ENCODE data around the gene ZXDC.
A peak's percentile ranks its signal among the peaks of the same experiment; 100 is the strongest.

The ZXDC gene, protein sequence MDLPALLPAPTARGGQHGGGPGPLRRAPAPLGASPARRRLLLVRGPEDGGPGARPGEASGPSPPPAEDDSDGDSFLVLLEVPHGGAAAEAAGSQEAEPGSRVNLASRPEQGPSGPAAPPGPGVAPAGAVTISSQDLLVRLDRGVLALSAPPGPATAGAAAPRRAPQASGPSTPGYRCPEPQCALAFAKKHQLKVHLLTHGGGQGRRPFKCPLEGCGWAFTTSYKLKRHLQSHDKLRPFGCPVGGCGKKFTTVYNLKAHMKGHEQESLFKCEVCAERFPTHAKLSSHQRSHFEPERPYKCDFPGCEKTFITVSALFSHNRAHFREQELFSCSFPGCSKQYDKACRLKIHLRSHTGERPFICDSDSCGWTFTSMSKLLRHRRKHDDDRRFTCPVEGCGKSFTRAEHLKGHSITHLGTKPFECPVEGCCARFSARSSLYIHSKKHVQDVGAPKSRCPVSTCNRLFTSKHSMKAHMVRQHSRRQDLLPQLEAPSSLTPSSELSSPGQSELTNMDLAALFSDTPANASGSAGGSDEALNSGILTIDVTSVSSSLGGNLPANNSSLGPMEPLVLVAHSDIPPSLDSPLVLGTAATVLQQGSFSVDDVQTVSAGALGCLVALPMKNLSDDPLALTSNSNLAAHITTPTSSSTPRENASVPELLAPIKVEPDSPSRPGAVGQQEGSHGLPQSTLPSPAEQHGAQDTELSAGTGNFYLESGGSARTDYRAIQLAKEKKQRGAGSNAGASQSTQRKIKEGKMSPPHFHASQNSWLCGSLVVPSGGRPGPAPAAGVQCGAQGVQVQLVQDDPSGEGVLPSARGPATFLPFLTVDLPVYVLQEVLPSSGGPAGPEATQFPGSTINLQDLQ

DNA sequence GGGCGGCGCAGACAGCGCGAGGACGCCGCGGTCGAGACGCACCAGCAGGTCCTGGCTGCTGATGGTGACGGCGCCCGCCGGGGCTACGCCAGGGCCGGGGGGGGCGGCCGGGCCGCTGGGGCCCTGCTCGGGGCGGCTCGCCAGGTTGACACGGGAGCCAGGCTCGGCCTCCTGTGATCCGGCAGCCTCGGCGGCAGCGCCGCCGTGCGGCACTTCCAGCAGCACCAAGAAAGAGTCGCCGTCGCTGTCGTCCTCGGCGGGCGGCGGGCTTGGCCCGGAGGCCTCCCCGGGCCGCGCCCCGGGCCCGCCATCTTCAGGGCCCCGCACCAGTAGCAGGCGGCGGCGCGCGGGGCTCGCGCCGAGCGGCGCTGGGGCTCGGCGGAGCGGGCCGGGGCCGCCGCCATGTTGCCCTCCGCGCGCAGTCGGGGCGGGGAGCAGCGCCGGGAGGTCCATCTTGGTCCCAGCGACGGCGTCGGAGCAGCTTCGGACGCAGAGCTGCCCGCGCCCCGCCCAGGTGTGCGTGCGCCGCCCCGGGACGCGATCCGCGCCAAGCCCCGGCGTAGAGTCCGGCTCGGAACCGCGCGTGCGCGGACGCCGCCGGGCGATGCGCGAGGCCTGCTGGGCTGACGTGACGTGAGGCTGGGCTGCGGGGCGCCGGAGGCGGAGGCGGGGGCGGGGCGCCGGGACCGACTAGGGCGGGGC is at the start of gene ZXDC:
Gene ZXDC (minus strand): TSS at position 479 of the 702 bp plus-strand sequence. CDS start 26 bp downstream, at position 453.
- DNase-seq, result peak; percentile 93

DNA sequence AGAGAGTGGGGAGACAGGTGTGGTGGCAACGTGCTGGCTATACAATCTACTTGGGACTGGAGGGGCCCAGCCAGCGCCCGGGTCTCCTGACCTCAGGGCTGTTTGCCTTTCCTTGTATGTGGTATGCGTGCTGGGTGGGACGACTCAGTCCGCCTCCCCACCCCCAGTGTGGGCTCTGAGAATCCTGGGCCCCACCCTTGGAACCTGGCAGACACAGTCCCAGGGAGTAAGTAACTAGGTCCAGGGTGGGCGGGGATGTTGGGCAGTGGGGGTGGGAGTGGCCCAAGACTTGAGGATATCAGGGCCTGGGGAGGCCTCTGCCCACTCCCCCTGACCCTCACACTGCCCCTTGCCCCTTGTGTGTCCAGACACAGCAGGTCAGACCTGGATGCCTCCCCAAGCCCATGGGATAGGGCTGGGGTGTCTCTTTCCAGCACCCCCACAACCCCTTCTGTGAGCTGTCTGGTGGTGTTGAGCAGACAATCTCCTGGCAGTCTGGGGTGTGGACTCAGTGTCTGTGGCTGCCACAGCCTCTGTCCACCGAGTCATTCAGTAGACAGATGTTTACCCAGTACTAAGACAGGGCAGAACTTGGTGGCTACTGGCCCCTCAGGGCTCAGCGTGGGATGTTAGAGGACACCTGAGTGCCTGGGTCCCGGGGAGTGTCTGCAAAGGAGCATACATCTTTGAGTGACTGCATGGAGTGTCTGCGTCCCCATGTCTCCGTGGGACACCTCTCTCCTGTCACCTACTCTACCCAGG is 49.6 kb upstream of the ZXDC start:
- DNase-seq, result no peak

DNA sequence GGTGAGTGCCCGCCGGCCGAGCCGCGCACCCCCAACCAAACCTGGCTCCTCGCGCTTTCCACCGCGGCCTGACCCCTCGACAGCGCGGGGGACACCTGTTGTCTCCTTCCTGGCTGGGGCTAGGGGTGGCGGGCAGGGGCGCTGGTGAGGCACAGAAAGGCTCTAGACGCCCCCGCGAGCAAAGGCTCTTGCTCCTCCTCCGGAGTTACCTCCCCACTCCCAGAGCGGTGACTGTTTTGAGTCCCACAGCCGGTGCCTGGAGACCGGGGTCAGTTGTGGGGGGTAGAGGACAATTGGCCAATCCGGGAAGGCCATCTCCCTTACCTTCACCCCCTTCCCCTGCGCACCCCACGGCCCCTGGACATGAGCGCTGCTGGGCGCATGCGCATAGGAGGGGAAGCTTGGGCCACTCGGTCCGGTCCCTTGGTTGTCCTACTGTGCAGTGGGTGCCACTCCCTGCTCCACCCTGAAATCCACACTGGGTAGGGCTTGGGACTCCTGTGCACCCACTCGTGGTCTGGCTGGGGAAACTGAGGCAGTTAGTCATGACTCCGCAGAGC is 48.8 kb upstream of the ZXDC start:
- DNase-seq, result no peak

DNA sequence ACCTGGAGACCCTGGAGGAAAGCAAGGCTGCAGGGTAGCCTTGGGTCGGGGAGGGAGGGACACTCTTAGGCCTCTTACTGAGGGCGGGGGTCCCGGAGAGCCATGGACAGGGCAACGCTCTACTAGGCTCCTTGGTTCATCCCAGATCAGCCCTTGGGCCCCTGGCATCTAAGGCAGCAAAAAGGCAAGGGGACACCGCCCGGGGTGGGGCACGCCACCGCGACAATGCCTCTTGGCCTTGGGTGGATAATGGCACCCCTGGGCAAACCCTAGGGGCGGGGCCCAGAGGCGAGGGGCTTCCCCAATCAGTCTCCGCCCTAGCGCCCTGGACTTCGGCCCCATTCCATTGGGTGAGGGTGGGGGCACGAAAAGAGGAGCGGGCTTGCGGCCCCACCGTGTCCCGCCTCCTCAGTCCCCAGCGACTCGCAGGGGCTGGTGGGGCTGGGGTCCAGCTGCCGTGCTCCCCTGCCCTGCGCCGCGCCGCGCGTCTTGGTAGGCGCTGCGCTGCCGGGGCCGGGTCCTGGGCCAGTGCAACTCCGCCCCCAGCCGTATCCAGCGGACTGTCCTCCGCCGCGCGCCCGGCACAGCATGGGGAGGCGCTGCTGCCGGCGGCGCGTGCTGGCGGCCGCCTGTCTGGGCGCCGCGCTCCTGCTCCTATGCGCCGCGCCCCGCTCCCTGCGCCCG is 48.2 kb upstream of the ZXDC start, which contains the start of gene CHST13:
Gene CHST13 (plus strand): TSS at position 411 of the 684 bp plus-strand sequence. CDS start 178 bp downstream, at position 589.
- no peak for DNase-seq

DNA sequence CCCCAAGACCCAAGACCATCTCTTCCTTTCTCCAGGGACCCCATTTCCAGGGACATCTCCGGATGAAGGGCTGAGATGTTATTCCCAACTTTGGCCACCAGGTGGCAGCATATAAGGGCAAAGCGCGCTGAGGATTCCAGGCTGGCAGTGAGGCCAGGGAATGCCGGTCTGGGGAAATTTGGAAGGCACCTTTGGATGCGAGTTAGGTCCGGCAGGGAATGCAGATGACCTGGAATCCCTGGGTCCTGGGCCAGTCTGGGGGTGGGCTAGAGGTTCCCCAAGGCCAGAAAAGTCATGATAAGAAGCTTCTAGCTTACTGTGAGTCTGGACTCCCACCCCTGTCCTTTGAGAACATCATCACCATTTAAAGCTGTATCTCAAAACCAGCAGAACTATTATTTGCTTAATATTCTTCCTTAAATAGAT is 46.7 kb upstream of the ZXDC start:
- DNase-seq, result peak; percentile 47

DNA sequence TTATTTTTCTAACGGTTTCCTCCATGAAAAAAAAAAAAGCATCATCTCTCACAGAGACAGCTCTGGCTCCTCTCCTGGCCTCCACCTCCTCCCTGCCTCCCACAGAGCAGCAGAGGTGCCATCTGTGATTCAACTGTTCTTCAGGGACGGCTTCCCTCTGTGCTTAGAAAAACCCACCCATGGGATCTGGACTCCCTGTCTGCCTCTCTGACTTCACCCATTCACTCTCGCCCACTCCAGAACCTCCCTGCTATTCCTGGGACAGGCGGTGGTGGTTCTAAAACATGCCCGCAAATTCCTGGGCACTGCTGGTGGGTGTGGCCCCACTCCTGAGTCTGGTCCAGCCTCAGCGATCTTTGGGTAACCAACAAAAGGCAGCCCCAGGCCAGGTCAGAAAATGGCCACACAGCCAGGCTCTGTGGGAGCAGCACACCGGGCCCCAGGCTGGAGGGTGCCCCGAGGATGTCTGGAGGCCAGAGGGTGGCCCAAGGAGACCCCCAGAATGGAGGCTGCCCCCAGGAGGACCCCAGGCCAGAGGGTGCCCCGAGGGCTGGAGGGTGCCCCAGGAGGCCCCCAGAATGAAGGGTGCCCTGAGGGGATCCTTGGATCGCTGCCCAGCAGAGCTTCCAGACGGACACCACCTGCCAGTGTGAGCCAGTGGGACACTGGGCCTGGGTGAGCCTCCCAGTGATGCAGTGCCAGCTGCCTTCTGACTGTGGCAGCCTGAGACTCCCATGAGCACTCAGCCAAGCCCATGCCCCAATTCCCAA is 45.6 kb upstream of the ZXDC start:
- DNase-seq, result no peak

DNA sequence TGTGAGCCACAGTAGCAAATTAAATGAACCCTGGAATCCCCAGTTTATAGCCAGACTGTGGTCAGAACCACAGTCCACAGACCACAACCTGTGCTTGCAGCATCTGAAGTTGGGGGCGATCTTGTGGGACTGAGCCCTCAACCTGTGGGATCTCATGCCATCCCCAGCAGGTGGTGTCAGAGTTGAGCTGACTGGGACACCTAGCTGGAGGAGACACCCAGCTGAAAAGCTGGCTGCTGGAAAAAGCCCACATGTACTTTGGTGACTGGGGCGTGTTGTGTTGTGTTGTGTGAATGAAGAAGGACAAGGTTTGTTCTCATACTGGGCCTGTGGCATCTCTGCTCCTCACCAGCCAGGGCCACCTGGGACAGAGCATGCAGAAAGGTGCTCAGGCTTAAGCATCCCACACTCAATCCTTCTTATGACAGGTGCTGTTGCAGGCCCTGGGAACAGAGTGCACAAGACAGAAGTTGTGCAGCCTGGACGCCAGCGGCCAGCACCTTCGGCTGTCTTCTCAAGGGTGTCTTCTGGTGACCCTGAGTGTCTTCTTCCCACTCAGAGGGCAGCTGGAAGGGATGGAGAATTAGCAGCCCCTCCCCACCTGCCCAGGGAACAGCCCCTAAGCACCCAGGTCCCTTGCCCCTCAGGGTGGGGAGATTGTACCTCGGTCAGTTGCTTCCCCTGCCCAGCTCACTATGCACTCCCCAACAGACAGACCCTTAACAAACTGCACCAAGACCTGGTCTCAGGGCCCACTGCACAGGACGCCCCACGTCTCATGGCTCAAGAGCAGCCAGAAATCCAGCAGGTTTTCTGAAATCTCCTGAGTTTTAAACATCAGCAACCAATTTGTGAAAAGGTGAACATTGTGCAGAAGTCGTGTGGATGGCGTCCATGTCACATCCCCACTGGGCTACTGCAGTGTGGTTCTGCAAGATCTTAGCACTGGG is 44.1 kb upstream of the ZXDC start:
- no peak for DNase-seq

DNA sequence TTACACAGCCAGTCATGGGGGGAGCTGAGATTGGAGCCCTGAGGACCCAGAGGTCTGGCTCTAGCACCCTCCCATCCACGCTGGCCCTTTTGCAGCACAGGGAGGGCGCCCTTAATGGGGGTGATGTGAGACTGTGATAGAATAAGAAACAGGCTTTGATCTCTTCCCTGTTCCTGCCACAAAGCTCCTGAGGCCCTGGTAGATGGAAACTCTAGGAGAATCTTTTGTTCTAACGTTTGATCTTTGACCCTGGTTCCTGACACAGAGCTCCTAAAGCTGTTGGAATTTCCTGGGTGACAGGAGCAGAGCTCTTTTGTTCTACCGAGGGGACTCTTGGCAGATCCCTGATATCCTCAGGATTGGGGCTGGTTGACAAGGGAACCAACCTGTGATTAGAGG is 43.1 kb upstream of the ZXDC start:
- no peak for DNase-seq

DNA sequence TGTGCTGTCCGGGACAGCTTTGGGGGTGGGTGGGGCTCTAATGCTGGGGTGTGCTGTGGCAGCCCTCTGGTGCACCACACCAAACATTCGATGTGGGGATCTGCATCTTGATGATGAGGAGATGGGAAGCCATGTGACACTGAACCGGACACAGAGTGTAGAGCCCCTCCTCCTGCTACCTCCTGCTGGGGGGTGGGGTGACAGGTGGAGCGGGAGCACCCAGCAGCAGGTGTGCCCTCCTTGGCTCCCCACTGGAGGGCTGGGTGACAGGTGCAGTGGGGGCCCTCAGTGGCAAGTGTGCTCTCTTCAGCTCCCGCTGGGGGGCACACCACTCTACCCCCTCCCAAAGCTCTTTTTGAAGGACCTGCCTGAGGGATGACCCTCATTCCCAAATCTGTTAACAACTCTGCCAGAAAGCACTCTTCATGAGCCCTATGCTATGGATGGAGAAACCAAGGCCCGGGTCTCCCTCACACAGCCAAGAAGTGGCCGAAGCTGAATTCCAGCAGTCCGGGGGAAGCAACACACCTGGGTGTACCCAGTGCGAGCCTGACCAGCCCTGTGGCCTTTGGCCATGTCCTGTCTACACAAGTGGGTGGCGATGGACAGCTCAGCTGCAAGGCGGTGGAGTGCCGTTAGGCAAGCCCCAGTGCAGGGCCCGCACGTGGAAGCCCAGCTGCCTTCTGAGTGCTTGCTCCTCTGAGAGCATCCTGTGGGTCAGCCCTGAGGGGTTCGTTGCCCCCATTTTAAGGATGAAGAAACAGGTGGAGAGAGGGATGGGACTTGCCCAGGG is 42.5 kb upstream of the ZXDC start:
- DNase-seq, result no peak

DNA sequence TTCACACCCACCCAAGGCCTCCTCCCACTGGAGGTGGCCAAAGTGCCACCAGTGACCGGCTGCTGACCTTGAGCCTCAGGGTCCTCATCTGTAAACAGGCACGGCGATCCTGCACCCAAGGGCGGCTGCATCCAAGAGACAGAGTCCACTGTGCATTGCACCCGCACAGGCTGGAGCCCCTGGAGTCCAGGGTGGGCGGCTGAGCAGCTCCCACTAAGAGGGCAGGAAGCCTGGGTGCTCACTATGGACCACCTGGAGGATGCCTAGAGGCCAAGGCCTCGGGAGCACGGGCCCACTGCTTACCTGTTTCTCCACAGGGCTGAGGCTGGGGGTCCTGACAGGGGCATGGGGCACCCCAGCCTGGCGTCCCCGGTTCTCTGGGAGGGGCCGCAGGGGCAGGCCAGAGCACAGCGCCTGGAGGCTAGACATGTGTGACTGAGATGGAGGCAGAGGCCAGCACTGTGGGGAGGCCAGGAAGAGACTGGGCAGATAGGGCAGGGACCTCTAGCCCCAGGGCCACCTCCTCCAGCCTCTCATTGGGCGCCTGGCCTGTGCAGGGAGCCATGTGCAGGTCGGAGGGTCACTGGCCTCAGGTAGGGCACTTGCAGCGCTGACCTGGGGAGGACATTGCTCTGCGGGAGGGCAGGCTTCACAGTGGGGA is 41.7 kb upstream of the ZXDC start, which contains the start of gene UROC1:
Gene UROC1 (minus strand): TSS at position 483 of the 661 bp plus-strand sequence. CDS start 54 bp downstream, at position 429.
- DNase-seq, result no peak

DNA sequence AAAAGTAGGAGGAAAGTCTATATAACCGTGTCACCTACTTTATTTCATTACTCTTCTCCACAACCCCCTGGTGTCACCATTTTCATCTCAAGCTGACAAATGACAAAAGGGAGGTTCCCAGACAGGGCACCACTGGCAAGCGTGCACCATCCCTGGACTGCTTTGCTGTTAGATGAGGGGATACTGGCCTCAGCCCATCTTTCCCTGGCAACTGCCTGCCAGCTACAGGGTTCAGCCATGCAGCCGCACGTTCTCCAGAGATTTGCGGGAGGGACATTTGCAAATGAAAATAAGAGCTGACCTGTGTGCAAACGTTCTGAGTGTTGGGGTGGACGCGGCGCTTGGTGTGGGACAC is 41.2 kb upstream of the ZXDC start:
- no peak for DNase-seq

DNA sequence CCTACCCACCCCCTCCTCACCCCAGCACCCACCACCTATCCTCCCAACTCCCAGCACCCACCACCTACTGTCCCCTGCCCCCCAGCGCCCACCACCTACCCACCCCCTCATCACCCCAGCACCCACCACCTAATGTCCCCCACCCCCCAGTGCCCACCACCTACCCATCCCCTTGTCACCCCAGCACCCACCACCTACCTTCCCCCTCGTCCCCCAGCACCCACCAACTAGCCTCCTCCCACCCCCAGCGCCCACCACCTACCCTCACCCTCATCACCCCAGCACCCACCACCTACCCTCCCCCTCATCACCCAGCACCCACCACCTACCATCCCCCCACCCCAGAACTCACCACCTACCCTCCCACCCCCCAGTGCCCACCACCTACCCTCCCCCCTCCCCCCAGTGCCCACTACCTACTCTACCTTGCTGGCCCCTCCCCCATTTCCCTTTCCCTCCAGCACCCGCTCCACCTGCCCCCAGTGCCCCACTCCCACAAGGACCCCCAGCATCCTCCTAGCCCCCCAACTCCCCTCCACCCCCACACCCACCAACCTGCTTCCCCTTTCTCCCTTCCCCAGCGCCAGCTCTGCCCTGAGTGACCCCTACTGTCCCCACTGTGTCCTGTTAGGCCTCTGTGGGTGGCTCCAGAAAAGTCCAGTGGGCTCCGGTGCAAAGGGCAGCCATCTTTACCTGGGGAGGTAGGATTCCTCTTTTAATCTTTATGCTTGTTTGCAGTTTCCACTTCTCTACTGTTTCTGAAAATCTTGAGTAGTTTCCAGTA is 40.7 kb upstream of the ZXDC start:
- no peak for DNase-seq

DNA sequence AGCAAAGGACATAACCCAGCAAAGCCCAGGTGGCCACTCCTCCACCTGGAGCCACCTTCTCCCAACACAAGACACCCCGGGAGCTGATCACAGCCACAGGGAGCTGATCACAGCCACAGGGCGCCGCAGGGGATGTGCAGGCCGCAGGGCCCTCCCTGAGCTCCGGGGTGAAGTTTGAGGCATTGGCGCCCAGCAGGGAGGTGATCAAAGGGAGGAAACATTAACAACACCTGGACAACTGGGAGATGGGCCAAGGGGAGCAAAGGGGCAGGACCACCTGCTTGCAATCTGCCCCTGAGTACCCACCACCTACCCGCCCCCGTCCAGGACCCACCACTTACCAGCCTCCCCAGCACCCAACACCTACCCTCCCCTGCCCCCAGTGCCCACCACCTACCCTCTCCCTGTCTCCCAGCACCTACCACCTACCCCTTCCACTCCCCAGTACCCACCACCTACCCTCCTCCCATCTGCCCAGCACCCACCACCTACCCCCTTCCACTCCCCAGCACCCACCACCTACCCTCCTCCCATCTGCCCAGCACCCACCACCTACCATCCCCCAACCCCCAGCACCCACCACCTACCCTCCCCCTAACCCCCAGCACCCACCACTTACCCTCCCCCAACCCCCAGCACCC is 39.5 kb upstream of the ZXDC start:
- no peak for DNase-seq

DNA sequence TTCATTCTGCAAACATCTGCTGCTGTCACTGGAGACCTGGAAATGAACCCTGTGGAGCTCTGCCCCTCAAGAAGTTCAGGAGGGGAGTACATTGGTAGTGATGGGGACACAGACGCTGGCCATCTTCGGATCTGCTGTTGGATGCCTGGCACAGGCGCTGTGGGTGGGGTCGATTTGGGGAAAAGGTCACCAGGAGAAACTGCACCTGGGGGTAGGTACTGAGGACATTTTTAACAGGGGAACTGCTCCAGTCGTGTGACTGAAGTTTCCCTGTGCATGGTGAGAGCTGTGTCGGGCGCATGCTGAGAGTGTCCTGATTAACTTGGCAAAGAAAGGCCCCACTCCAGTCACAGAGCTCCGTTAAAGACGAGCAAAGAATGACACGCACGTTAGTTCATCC is 38.5 kb upstream of the ZXDC start:
- no peak for DNase-seq

DNA sequence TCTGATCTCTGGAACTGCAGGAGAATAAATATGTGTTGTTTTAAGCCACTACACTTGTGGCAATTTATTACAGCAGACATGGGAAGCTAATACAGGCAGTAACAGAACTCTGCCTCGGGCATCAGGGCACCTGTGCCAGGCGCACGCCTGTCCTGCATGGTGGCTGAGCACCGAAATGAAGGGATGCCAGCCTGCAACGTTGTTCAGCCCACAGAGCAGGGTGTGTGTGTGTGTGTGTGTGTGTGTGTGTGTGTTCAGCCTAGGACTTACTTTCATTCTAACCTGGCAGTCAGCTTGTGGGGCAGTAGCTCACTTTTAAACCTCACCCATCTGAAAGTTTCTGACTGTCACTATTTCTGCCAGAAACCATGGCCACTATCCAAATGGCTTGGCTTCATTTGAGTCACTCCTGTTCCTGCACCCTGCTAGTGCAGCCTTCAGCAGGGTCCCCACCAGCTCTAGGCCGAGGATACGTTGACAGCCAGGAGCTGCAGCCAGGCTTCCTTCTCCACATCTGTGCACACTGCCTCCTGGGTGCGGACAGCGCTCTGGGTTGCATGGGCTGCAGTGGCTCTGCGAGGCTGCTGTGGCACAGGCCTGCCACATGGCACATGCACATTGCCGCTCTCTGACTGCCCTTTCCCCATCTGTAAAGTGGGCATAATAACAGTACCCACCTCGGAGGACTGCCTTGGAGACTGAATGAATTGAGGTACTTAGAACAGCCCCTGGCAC is 37.4 kb upstream of the ZXDC start:
- DNase-seq, result no peak

DNA sequence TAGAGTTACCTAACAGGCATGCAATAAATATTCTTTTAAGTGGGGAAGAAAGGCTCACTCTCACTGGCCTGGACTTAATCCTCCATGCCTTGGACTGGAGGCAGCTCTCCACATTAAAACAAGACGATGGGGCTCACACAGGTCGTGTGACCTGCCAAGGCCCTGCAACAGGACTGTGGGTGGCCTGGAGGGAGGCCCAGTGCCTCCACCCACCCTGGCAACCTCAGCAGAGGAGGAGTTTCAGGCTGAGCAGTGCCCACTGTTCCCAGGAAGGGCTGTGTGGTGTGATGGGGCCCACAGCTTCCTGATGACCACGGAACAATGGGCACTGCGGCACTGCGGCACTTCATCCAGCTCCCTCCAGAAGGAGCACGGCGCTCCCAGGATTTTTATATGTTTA is 36.3 kb upstream of the ZXDC start:
- no peak for DNase-seq

All from activated T-cell treated with anti-CD3 and anti-CD28 coated beads, Interleukin-2, amount 50 U/mL, for 1 hour (primary cell).